T-cell (primary cell): Measurements from ENCODE around the gene AGGF1. TPM values are rescaled to one million over a fixed set of nuclear protein-coding genes. Genes with fewer than 3 reads are reported as not detected.

Source experiments
- ATAC-seq, 4 experiments: fragments of 200-7000 bp in 3 of 4; fragments of 150-1000 bp in 1 of 4; cut with Tn5 transposase; replicated peaks in 1 of 4; 1 replicate in 3 of 4; 2 replicates in 1 of 4; pipeline ENCODE4 v1.10.0; 2021; ENCODE audit warnings: moderate library complexity in 3 of 4, mild to moderate bottlenecking in 2 of 4, moderate number of reproducible peaks in 1 of 4
- CTCF ChIA-PET, 2 donors: fragments of 300-600 bp; sonication (Branson Sonifier 250); formaldehyde crosslinking; loops; one replicate each; lab custom pipeline; 2022; ENCODE audit warnings: antibody characterized with exemption in 2 of 2; lab: Charles Lee
- POLR2A ChIA-PET, 2 donors: fragments of 300-600 bp; sonication (Branson Sonifier 250); formaldehyde crosslinking; loops; one replicate each; lab custom pipeline; 2022; ENCODE audit warnings: antibody characterized with exemption in 2 of 2; lab: Charles Lee
- DNase-seq, 35 experiments: peaks; one replicate each; pipeline versions ENCODE4 v3.0.0 to v3.0.0-alpha.2; 2013 to 2023
- H3K27ac ChIP-seq: one replicate; pipeline ENCODE4 v1.5.1; 2013; ENCODE audit warnings: low read length
- H3K27me3 ChIP-seq, 2 experiments: replicated peaks in 1 of 2; 1 replicate in 1 of 2; 2 replicates in 1 of 2; pipeline versions ENCODE4 v1.6.1 to v1.7.0; 2013; ENCODE audit warnings: low read length in 1 of 2, mixed read lengths in 1 of 2; ENCODE audit not compliant: control insufficient read depth in 2 of 2, insufficient read depth in 2 of 2; ENCODE audit errors: extremely low read depth in 1 of 2
- H3K36me3 ChIP-seq, 2 donors: 1 replicate in 1 of 2; 2 replicates in 1 of 2; pipeline versions ENCODE4 v1.6.1 to v1.7.0; 2013; ENCODE audit warnings: low read length in 1 of 2; ENCODE audit not compliant: control insufficient read depth in 2 of 2, insufficient read depth in 1 of 2; ENCODE audit errors: extremely low read depth in 1 of 2
- H3K4me1 ChIP-seq, 2 experiments: 1 replicate in 1 of 2; 2 replicates in 1 of 2; pipeline versions ENCODE4 v1.6.1 to v1.7.0; 2013; ENCODE audit warnings: low read length in 2 of 2, mixed read lengths in 1 of 2; ENCODE audit not compliant: insufficient read depth in 2 of 2, control insufficient read depth in 1 of 2; ENCODE audit errors: extremely low read depth in 1 of 2
- H3K4me3 ChIP-seq, 2 donors: 1 replicate in 1 of 2; 2 replicates in 1 of 2; pipeline versions ENCODE4 v1.5.1 to v1.7.0; 2013; ENCODE audit warnings: mild to moderate bottlenecking in 2 of 2, low read length in 1 of 2, moderate library complexity in 1 of 2; ENCODE audit not compliant: control insufficient read depth in 1 of 2; ENCODE audit errors: extremely low read depth in 1 of 2
- H3K9me3 ChIP-seq: 2 replicates; pipeline ENCODE4 v1.7.0; 2013
- H3K27ac Mint-ChIP-seq, 2 donors: one replicate each; pipeline ENCODE4 v1.8.0; 2020 to 2021; ENCODE audit warnings: mild to moderate bottlenecking in 2 of 2, mixed read lengths in 2 of 2
- H3K27me3 Mint-ChIP-seq, 2 donors: one replicate each; pipeline ENCODE4 v1.8.0; 2021 to 2022; ENCODE audit warnings: mixed read lengths in 2 of 2
- H3K36me3 Mint-ChIP-seq: one replicate; pipeline ENCODE4 v1.8.0; 2021; ENCODE audit warnings: mixed read lengths
- H3K4me1 Mint-ChIP-seq, 3 donors: one replicate each; pipeline ENCODE4 v1.8.0; 2020 to 2022; ENCODE audit warnings: mixed read lengths in 3 of 3, mild to moderate bottlenecking in 1 of 3
- H3K4me3 Mint-ChIP-seq, 3 donors: one replicate each; pipeline ENCODE4 v1.8.0; 2020 to 2022; ENCODE audit warnings: mild to moderate bottlenecking in 3 of 3, mixed read lengths in 3 of 3, moderate library complexity in 3 of 3
- H3K9me3 Mint-ChIP-seq, 3 donors: one replicate each; pipeline ENCODE4 v1.8.0; 2020 to 2022; ENCODE audit warnings: mixed read lengths in 3 of 3
- WGBS: methylation state at CpG from one replicate; pipeline ENCODE4 v1.1.5; 2013; ENCODE audit warnings: missing lambda C conversion rate; ENCODE audit not compliant: insufficient coverage; 5-methylcytosine and 5-hydroxymethylcytosine counted together
- total RNA-seq, 35 experiments: library from RNA in 6 of 35; stranded (reverse) in 6 of 35; fragments of 120-200 nt in 1 of 35; gene quantifications; one replicate each; pipeline versions ENCODE4 v1.2.1 to v1.2.4 and lab custom pipeline; 2013 to 2026

The AGGF1 gene
- total RNA-seq, 5 donors from 2014 or later (not counting 1 experiment from before 2014, with no cell fraction given), result 16.7 to 32.7 (median 27.5) TPM

DNA sequence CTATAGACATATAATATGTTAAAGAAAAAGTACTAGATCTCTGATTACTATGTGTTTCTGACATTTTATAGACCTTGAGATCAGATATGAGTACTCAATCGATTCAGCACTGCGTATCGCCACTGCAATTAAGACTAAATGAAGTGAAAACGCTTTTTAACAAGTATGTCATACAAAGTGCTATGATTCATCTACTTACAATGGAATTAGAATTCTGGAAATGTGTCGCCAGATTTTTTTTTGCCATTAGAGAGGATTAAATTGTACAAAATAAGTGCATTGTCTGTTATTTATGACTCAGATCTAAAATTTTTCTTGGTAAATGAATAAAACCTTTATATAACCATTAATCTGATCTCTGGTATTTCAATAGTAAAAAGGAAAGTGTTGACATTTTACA lies 20.0 kb upstream of the AGGF1 start:
- H3K27me3 Mint-ChIP-seq, result peaks cover 12 to 22% of the 10 kb centered on the region in 2 donors
- H3K9me3 Mint-ChIP-seq, result no peaks in the 10 kb centered on the region
- POLR2A ChIA-PET, result no interaction called here
- Histone ChIP-seq H3K27ac (no peak overlapping the region), H3K4me3 (no peak overlapping the region), H3K4me1 (no peaks in the 10 kb centered on the region), H3K9me3 (no peaks in the 10 kb centered on the region), H3K27me3 (peaks cover 0 to 3% of the 10 kb centered on the region in 2 experiments), H3K36me3 (no peaks in the 10 kb centered on the region)
- CTCF ChIA-PET, result no interaction called here
- H3K36me3 Mint-ChIP-seq, result no peaks in the 10 kb centered on the region
- no peak overlapping the region for H3K4me3 Mint-ChIP-seq
- DNase-seq, result no peak
- no peak for ATAC-seq
- H3K4me1 Mint-ChIP-seq, result no peaks in the 10 kb centered on the region
- WGBS, result no CpG with 5 or more reads among the region's 5 CpGs
- no peak overlapping the region for H3K27ac Mint-ChIP-seq

- Histone ChIP-seq H3K36me3 (no peaks in the 10 kb centered on the region), H3K27ac (no peak overlapping the region), H3K27me3 (peaks cover 0 to 3% of the 10 kb centered on the region in 2 experiments), H3K9me3 (no peaks in the 10 kb centered on the region), H3K4me1 (no peaks in the 10 kb centered on the region), H3K4me3 (no peak overlapping the region)
- Mint-ChIP-seq H3K27ac (no peak overlapping the region), H3K27me3 (peaks cover 15 to 21% of the 10 kb centered on the region in 2 donors), H3K4me1 (no peaks in the 10 kb centered on the region), H3K36me3 (no peaks in the 10 kb centered on the region), H3K4me3 (no peak overlapping the region), H3K9me3 (no peaks in the 10 kb centered on the region)
- no peak for ATAC-seq
- no peak for DNase-seq
- CTCF ChIA-PET, result no interaction called here
- WGBS, result 98% methylated on average over 5 of the region's 5 CpGs
- POLR2A ChIA-PET, result no interaction called here
These were observed 18.7 kb upstream of the AGGF1 start for GRCh38 chr5:77011498-77011897.

GRCh38 chr5:77012601-77013000 lies 17.6 kb upstream of the AGGF1 start:
- Histone ChIP-seq H3K36me3 (no peaks in the 10 kb centered on the region), H3K4me1 (no peaks in the 10 kb centered on the region), H3K4me3 (no peak overlapping the region), H3K27me3 (peaks cover 0 to 3% of the 10 kb centered on the region in 2 experiments), H3K27ac (no peak overlapping the region), H3K9me3 (no peaks in the 10 kb centered on the region)
- Mint-ChIP-seq H3K4me1 (no peaks in the 10 kb centered on the region), H3K9me3 (no peaks in the 10 kb centered on the region), H3K27me3 (peaks cover 14 to 16% of the 10 kb centered on the region in 2 donors), H3K36me3 (no peaks in the 10 kb centered on the region), H3K27ac (no peak overlapping the region), H3K4me3 (no peak overlapping the region)
- ChIA-PET CTCF (interaction anchor here in 1 of 2 donors (0.5 to 1.0 kb wide), 2 partner anchors 11 to 388 kb away, joined by 3 to 4 read pairs; no protein-coding TSS in a partner anchor), POLR2A (interaction anchor here in 1 of 2 donors (0.6 kb wide), 1 partner anchor 1454 kb away, joined by 5 read pairs; no protein-coding TSS in a partner anchor)
- no peak for DNase-seq
- WGBS, result 63% methylated on average over 1 of the region's 2 CpGs
- no peak for ATAC-seq

- CTCF ChIA-PET, result interaction anchor here in 1 of 2 donors (1.3 kb wide), 1 partner anchor 14 kb away, joined by 4 read pairs; the partner anchor contains the start of gene AGGF1
- DNase-seq, result peak in 1 of 35 experiments; percentile 25
- H3K9me3 Mint-ChIP-seq, result no peaks in the 10 kb centered on the region
These were observed 14.2 kb upstream of the AGGF1 start for GRCh38 chr5:77015938-77016569.

DNA sequence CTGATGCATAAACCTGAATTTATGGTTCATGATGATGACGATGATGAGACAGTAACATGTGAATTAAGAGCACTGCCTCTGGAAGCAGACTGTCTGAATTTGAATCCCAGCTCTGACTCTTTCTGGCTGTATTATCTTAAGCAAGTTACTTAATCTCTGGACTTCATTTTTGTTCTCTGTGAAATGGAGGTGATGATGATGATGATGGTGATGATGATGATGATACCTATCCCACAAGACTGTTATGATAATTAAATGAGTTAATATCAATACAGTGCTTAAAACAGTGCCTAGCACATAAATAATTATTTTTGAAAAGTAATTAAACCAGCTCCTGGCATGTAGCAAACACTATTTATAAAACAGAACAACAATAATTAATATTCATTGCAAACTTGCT lies 13.2 kb upstream of the AGGF1 start:
- DNase-seq (no peak), ATAC-seq (no peak)
- CTCF ChIA-PET, result interaction anchor here in 1 of 2 donors (0.6 to 1.3 kb wide), 2 partner anchors 13 to 27 kb away, joined by 3 to 4 read pairs; partner anchors contain the start of gene AGGF1
- Mint-ChIP-seq H3K4me3 (no peak overlapping the region), H3K36me3 (no peaks in the 10 kb centered on the region), H3K27ac (no peak overlapping the region), H3K9me3 (no peaks in the 10 kb centered on the region), H3K27me3 (peaks cover 17 to 26% of the 10 kb centered on the region in 2 donors), H3K4me1 (no peaks in the 10 kb centered on the region)
- Histone ChIP-seq H3K9me3 (no peaks in the 10 kb centered on the region), H3K36me3 (no peaks in the 10 kb centered on the region), H3K4me3 (no peak overlapping the region), H3K27me3 (peaks cover 0 to 11% of the 10 kb centered on the region in 2 experiments), H3K27ac (no peak overlapping the region), H3K4me1 (no peaks in the 10 kb centered on the region)
- no CpG with 5 or more reads among the region's 1 CpG for WGBS
- POLR2A ChIA-PET, result no interaction called here

More at GRCh38 chr5:77015938-77016569, 14.2 kb upstream of the AGGF1 start:
- no peaks in the 10 kb centered on the region for H3K4me1 ChIP-seq
- H3K9me3 ChIP-seq, result no peaks in the 10 kb centered on the region
- no peaks in the 10 kb centered on the region for H3K36me3 ChIP-seq
- 16% methylated on average over 2 of the region's 3 CpGs for WGBS
- H3K4me3 ChIP-seq, result no peak overlapping the region
- ATAC-seq, result peak in 1 of 4 experiments; percentile 31
- no peak overlapping the region for H3K27ac ChIP-seq
- H3K36me3 Mint-ChIP-seq, result no peaks in the 10 kb centered on the region
- no peaks in the 10 kb centered on the region for H3K4me1 Mint-ChIP-seq
- H3K27ac Mint-ChIP-seq, result no peak overlapping the region
- no peak overlapping the region for H3K4me3 Mint-ChIP-seq
- peaks cover 15 to 18% of the 10 kb centered on the region in 2 donors for H3K27me3 Mint-ChIP-seq
- POLR2A ChIA-PET, result no interaction called here
- H3K27me3 ChIP-seq, result peaks cover 0 to 11% of the 10 kb centered on the region in 2 experiments

DNA sequence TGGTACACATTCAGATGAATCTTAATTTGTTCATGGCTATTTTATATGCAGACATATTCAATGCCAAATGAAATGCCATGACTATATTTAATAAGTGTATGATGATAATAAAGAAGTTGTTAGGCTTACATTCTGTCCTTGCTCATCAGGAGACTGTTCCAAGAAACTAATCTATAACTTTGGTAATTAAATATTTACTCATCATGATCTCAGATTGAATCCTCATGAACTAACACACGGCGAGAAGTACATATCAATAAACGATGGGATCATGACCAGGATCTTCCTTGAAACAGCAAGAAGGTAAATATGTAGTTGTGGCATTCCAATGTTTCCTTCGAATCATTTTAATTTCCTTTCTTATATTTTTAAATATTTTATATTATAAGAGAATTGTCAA lies 12.5 kb upstream of the AGGF1 start:
- H3K27ac ChIP-seq, result no peak overlapping the region
- Mint-ChIP-seq H3K4me3 (no peak overlapping the region), H3K27ac (no peak overlapping the region), H3K36me3 (no peaks in the 10 kb centered on the region), H3K9me3 (no peaks in the 10 kb centered on the region), H3K4me1 (no peaks in the 10 kb centered on the region), H3K27me3 (peaks cover 23 to 30% of the 10 kb centered on the region in 2 donors)
- no peaks in the 10 kb centered on the region for H3K4me1 ChIP-seq
- peaks cover 0 to 11% of the 10 kb centered on the region in 2 experiments for H3K27me3 ChIP-seq
- H3K36me3 ChIP-seq, result no peaks in the 10 kb centered on the region
- ATAC-seq, result no peak
- H3K9me3 ChIP-seq, result no peaks in the 10 kb centered on the region
- WGBS, result no CpG with 5 or more reads among the region's 4 CpGs
- H3K4me3 ChIP-seq, result no peak overlapping the region
- ChIA-PET POLR2A (no interaction called here), CTCF (interaction anchor here (0.6 to 1.3 kb wide), 3 partner anchors 13 to 1099 kb away, joined by 3 to 4 read pairs (median 4); partner anchors contain the start of gene AGGF1 (in 1 of the 2))
- no peak for DNase-seq
